ENCODE results near the gene MATR3. TPM values are rescaled to one million over a fixed set of nuclear protein-coding genes. Genes with fewer than 3 reads are reported as not detected.
A peak's percentile ranks its signal among the peaks of the same experiment; 100 is the strongest.

MATR3 gene
- total RNA-seq, 2 donors from 2014 or later = 194 to 264 TPM

GRCh38 chr5:139315056-139315615 lies 21.6 kb downstream of the MATR3 start:
- DNase-seq (ENCODE audit: low spot score) = no peak
- no peak for ATAC-seq (ENCODE audit: insufficient number of reproducible peaks, low FRiP score, low read depth)
- H3K27me3 ChIP-seq (replicated peaks; ENCODE audit: insufficient read depth) = no peaks in the 10 kb centered on the region
- H3K4me3 ChIP-seq = no peak overlapping the region
- TF ChIP-seq CTCF (IDR thresholded peaks at IDR 0.05) = no peak
- H3K27ac ChIP-seq = no peak overlapping the region
- peaks cover 38 to 56% of the 10 kb centered on the region in 2 donors for H3K4me1 ChIP-seq (ENCODE audit: control insufficient read depth in 1 of 2, low read depth in 2 of 2)
- H3K9me3 ChIP-seq = no peaks in the 10 kb centered on the region
- H3K36me3 ChIP-seq = peaks cover 35% of the 10 kb centered on the region

- Histone ChIP-seq H3K4me1 (ENCODE audit: control insufficient read depth in 1 of 2, low read depth in 2 of 2) (peaks cover 3 to 13% of the 10 kb centered on the region in 2 donors), H3K27me3 (replicated peaks; ENCODE audit: insufficient read depth) (no peaks in the 10 kb centered on the region), H3K4me3 (no peak overlapping the region), H3K27ac (no peak overlapping the region), H3K9me3 (no peaks in the 10 kb centered on the region), H3K36me3 (peaks cover 7% of the 10 kb centered on the region)
- no peak for ATAC-seq (ENCODE audit: insufficient number of reproducible peaks, low FRiP score, low read depth)
- TF ChIP-seq CTCF (IDR thresholded peaks at IDR 0.05) = no peak
- no peak for DNase-seq (ENCODE audit: low spot score)
Observed at GRCh38 chr5:139335811-139336210, 42.3 kb downstream of the MATR3 start.

- DNase-seq (ENCODE audit: low spot score) = no peak
- ATAC-seq (ENCODE audit: insufficient number of reproducible peaks, low FRiP score, low read depth) = no peak
- Histone ChIP-seq H3K36me3 (no peaks in the 10 kb centered on the region), H3K4me1 (ENCODE audit: control insufficient read depth in 1 of 2, low read depth in 2 of 2) (peaks cover 16 to 41% of the 10 kb centered on the region in 2 donors), H3K4me3 (no peak overlapping the region), H3K27ac (no peak overlapping the region), H3K27me3 (replicated peaks; ENCODE audit: insufficient read depth) (no peaks in the 10 kb centered on the region), H3K9me3 (no peaks in the 10 kb centered on the region)
- no peak for TF ChIP-seq CTCF (IDR thresholded peaks at IDR 0.05)
Observed at GRCh38 chr5:139340051-139340450, 46.5 kb downstream of the MATR3 start.

- Histone ChIP-seq H3K36me3 (no peaks in the 10 kb centered on the region), H3K27ac (peak overlapping the region in 1 of 2 donors; percentile 97), H3K4me3 (peak overlapping the region; percentile 91), H3K9me3 (no peaks in the 10 kb centered on the region), H3K27me3 (replicated peaks; ENCODE audit: insufficient read depth) (no peaks in the 10 kb centered on the region), H3K4me1 (ENCODE audit: control insufficient read depth in 1 of 2, low read depth in 2 of 2) (peaks cover 16 to 42% of the 10 kb centered on the region in 2 donors)
- peak; percentile 8 for ATAC-seq (ENCODE audit: insufficient number of reproducible peaks, low FRiP score, low read depth)
- TF ChIP-seq CTCF (IDR thresholded peaks at IDR 0.05) = no peak
- no peak for DNase-seq (ENCODE audit: low spot score)
Observed at GRCh38 chr5:139341187-139341688, 47.7 kb downstream of the MATR3 start.

- H3K27me3 ChIP-seq (replicated peaks; ENCODE audit: insufficient read depth) = no peaks in the 10 kb centered on the region
- ATAC-seq (ENCODE audit: insufficient number of reproducible peaks, low FRiP score, low read depth) (peak; percentile 93), DNase-seq (ENCODE audit: low spot score) (peak; percentile 95)
- H3K36me3 ChIP-seq = no peaks in the 10 kb centered on the region
- peak; percentile 60 for TF ChIP-seq CTCF (IDR thresholded peaks at IDR 0.05)
- H3K27ac ChIP-seq = peak within 1 kb of the TSS; percentile 95 to 97
- H3K4me1 ChIP-seq (ENCODE audit: control insufficient read depth in 1 of 2, low read depth in 2 of 2) = peaks cover 17 to 36% of the 10 kb centered on the region in 2 donors
- H3K9me3 ChIP-seq = no peaks in the 10 kb centered on the region
- H3K4me3 ChIP-seq = peak within 1 kb of the TSS; percentile 91
Observed at GRCh38 chr5:139341689-139342422, 48.3 kb downstream of the MATR3 start, which contains the start of gene PAIP2. Gene PAIP2 (plus strand): TSS chr5:139341854. CDS start chr5:139363785, 21,931 bp downstream.
